HG03045 (cell line): ENCODE results near the gene KIF6.
"Not testable (repeated sequence)": the region's sequence is repeated elsewhere in the genome, so short reads cannot be mapped to it uniquely, and the experiment has no call there.

Experiments
- ATAC-seq: cut with Tn5 transposase; IDR thresholded peaks from one replicate; pipeline ENCODE4 v1.9.1; 2021; ENCODE audit warnings: mild to moderate bottlenecking, moderate library complexity; ENCODE audit not compliant: unreplicated experiment

KIF6 gene

GRCh38 chr6:39723350-39723749 is 1.9 kb downstream of the KIF6 start:
- ATAC-seq = not testable (repeated sequence)

- no peak for ATAC-seq
These were observed 10.4 kb downstream of the KIF6 start for GRCh38 chr6:39714802-39715201.

- ATAC-seq = no peak
These were observed 17.1 kb downstream of the KIF6 start for GRCh38 chr6:39707962-39708683.

GRCh38 chr6:39706819-39707335 is 18.3 kb downstream of the KIF6 start:
- ATAC-seq = no peak

- ATAC-seq = no peak
These were observed 22.9 kb downstream of the KIF6 start for GRCh38 chr6:39702265-39702664.

- ATAC-seq = no peak
These were observed 24.8 kb downstream of the KIF6 start for GRCh38 chr6:39700362-39700761.

- ATAC-seq = no peak
These were observed 26.4 kb downstream of the KIF6 start for GRCh38 chr6:39698789-39699188.

- no peak for ATAC-seq
These were observed 28.0 kb downstream of the KIF6 start for GRCh38 chr6:39696986-39697788.

- ATAC-seq = no peak
These were observed 29.8 kb downstream of the KIF6 start for GRCh38 chr6:39695447-39695846.

- ATAC-seq = no peak
These were observed 32.0 kb downstream of the KIF6 start for GRCh38 chr6:39693206-39693605.

GRCh38 chr6:39688494-39688893 is 36.7 kb downstream of the KIF6 start:
- ATAC-seq = no peak

GRCh38 chr6:39686976-39687375 is 38.2 kb downstream of the KIF6 start:
- no peak for ATAC-seq

GRCh38 chr6:39685938-39686337 is 39.3 kb downstream of the KIF6 start:
- no peak for ATAC-seq

- ATAC-seq = no peak
These were observed 39.8 kb downstream of the KIF6 start for GRCh38 chr6:39685489-39685826.

- no peak for ATAC-seq
These were observed 40.3 kb downstream of the KIF6 start for GRCh38 chr6:39684790-39685488.

GRCh38 chr6:39681674-39682121 is 43.5 kb downstream of the KIF6 start:
- no peak for ATAC-seq

GRCh38 chr6:39678914-39679313 is 46.3 kb downstream of the KIF6 start:
- no peak for ATAC-seq

GRCh38 chr6:39677318-39677717 is 47.9 kb downstream of the KIF6 start:
- ATAC-seq = not testable (repeated sequence)

- no peak for ATAC-seq
These were observed 54.7 kb downstream of the KIF6 start for GRCh38 chr6:39670519-39670918.

GRCh38 chr6:39669973-39670342 is 55.2 kb downstream of the KIF6 start:
- ATAC-seq = no peak

- no peak for ATAC-seq
These were observed 55.8 kb downstream of the KIF6 start for GRCh38 chr6:39669207-39669972.
